HG02588 (cell line): ENCODE data around the gene IPMK.

Experiments used
- ATAC-seq: cut with Tn5 transposase; IDR thresholded peaks from one replicate; pipeline ENCODE4 v1.9.1; 2021; ENCODE audit warnings: mild to moderate bottlenecking, moderate library complexity; ENCODE audit not compliant: unreplicated experiment

The IPMK gene

GRCh38 chr10:58267713-58268453, at the start of gene IPMK:
TSS of gene IPMK (minus strand) at chr10:58267894. CDS start at chr10:58267611, 283 bp downstream.
- ATAC-seq: peak; percentile 56

GRCh38 chr10:58316874-58317273, 49.2 kb upstream of the IPMK start:
- ATAC-seq: no peak

GRCh38 chr10:58311026-58311425, 43.3 kb upstream of the IPMK start:
- no peak for ATAC-seq

GRCh38 chr10:58307676-58308075, 40.0 kb upstream of the IPMK start:
- no peak for ATAC-seq

GRCh38 chr10:58305821-58306220, 38.1 kb upstream of the IPMK start:
- no peak for ATAC-seq

- no peak for ATAC-seq
These were observed 36.5 kb upstream of the IPMK start for GRCh38 chr10:58304099-58304633.

- no peak for ATAC-seq
These were observed 34.6 kb upstream of the IPMK start for GRCh38 chr10:58302254-58302653.

- ATAC-seq: no peak
These were observed 33.0 kb upstream of the IPMK start for GRCh38 chr10:58300676-58301075.

- peak; percentile 86 for ATAC-seq
These were observed 31.9 kb upstream of the IPMK start for GRCh38 chr10:58299580-58299979.

- ATAC-seq: no peak
These were observed 26.3 kb upstream of the IPMK start for GRCh38 chr10:58293989-58294388.

GRCh38 chr10:58291538-58292174, 24.0 kb upstream of the IPMK start:
- ATAC-seq: peak; percentile 72

- ATAC-seq: peak; percentile 98
These were observed 14.9 kb upstream of the IPMK start for GRCh38 chr10:58282615-58283014.

GRCh38 chr10:58281092-58281752, 13.5 kb upstream of the IPMK start:
- no peak for ATAC-seq

- no peak for ATAC-seq
These were observed 12.8 kb upstream of the IPMK start for GRCh38 chr10:58280477-58280876.

- ATAC-seq: no peak
These were observed 11.2 kb upstream of the IPMK start for GRCh38 chr10:58278962-58279307.

GRCh38 chr10:58278274-58278961, 10.7 kb upstream of the IPMK start:
- no peak for ATAC-seq

GRCh38 chr10:58275908-58276307, 8.2 kb upstream of the IPMK start:
- no peak for ATAC-seq

- ATAC-seq: no peak
These were observed 7.6 kb upstream of the IPMK start for GRCh38 chr10:58275261-58275660.

GRCh38 chr10:58269782-58270290, 2.1 kb upstream of the IPMK start:
- ATAC-seq: no peak

GRCh38 chr10:58268946-58269781, 1.5 kb upstream of the IPMK start, which contains the start of gene CISD1:
TSS of gene CISD1 (plus strand) at chr10:58269162. CDS start at chr10:58269274, 112 bp downstream.
- peak; percentile 61 for ATAC-seq
